K562 (cell line): ENCODE results near the gene CRYZL1. TPM values are rescaled to one million over a fixed set of nuclear protein-coding genes. Genes with fewer than 3 reads are reported as not detected.

Experiments used
- AFF1 ChIP-seq, 2 experiments: fragments of 450-650 bp; IDR thresholded peaks; 2 replicates each; pipeline ENCODE4 v1.6.1; 2018; ENCODE audit warnings: mild to moderate bottlenecking in 2 of 2, low read depth in 1 of 2; ENCODE audit not compliant: partially characterized antibody in 2 of 2
- ARID3A ChIP-seq: IDR thresholded peaks from 2 replicates; pipeline ENCODE4 v1.6.1; 2012; ENCODE audit warnings: low read depth, low read length, improper control_type of control experiment, borderline replicate concordance
- CLOCK ChIP-seq: fragments of 250-450 bp; sonication (Bioruptor Pico); IDR thresholded peaks from 2 replicates; pipeline ENCODE4 v1.4.0; 2020; ENCODE audit warnings: mild to moderate bottlenecking, moderate library complexity, borderline replicate concordance
- MBD2 ChIP-seq: sonication (generic); IDR thresholded peaks from 2 replicates; pipeline ENCODE4 v1.6.1; 2016; ENCODE audit warnings: low read depth, borderline replicate concordance
- PKNOX1 ChIP-seq: fragments of 450-650 bp; IDR thresholded peaks from 2 replicates; pipeline ENCODE4 v1.6.1; 2016
- PREB ChIP-seq: sonication (generic); formaldehyde crosslinking; IDR thresholded peaks from 2 replicates; pipeline ENCODE4 v1.8.1; 2023; ENCODE audit warnings: mild to moderate bottlenecking, missing genetic modification reagents
- RBM22 ChIP-seq: fragments of 200-400 bp; formaldehyde crosslinking; IDR thresholded peaks from 2 replicates; pipeline ENCODE4 v1.6.1; 2018; ENCODE audit warnings: low read length, low read depth; ENCODE audit not compliant: poor library complexity, severe bottlenecking
- RNF219 ChIP-seq: fragments of 250-450 bp; sonication (Bioruptor Pico); IDR thresholded peaks from 2 replicates; pipeline ENCODE4 v1.5.0; 2022; ENCODE audit warnings: mild to moderate bottlenecking
- SMARCA5 ChIP-seq: fragments of 450-650 bp; IDR thresholded peaks from 2 replicates; pipeline ENCODE4 v1.6.1; 2016
- ZBTB8A ChIP-seq: fragments of 450-650 bp; IDR thresholded peaks from 2 replicates; pipeline ENCODE4 v1.6.1; 2018; ENCODE audit warnings: mild to moderate bottlenecking, moderate library complexity; ENCODE audit not compliant: partially characterized antibody
- ZNF408 ChIP-seq: fragments of 250-450 bp; sonication (Bioruptor Pico); IDR thresholded peaks from 2 replicates; pipeline ENCODE4 v1.4.0; 2020; ENCODE audit warnings: low read depth, mild to moderate bottlenecking, moderate library complexity
- polyA plus RNA-seq, 8 experiments: library from polyadenylated mRNA; depleted of rRNA in 4 of 8; stranded (reverse) in 5 of 8; unstranded in 3 of 8; fragments of >200 nt; fragmentation: Nextera tagmentation in 2 of 8; fragmentation: Illumina TruSeq in 1 of 8; extraction: Ambion mirVana in 2 of 8; extraction: Trizol in 1 of 8; gene quantifications; 2 replicates each; pipeline versions ENCODE4 v1.2.1 to v1.2.3, GENCODE V29; 2011 to 2014; ENCODE audit warnings: inconsistent platforms in 1 of 8, missing spikeins in 1 of 8
- total RNA-seq, 7 experiments: library from RNA; depleted of rRNA in 6 of 7; stranded (reverse); fragments of >200 nt in 6 of 7; fragmentation: Illumina TruSeq in 2 of 7; extraction: Trizol in 2 of 7; gene quantifications; 2 replicates each; pipeline versions ENCODE4 v1.2.1 to v1.2.3, GENCODE V29; 2011 to 2021; ENCODE audit warnings: low replicate concordance in 1 of 7

Gene CRYZL1
- total and polyA plus RNA-seq, 9 of the 15 experiments (the other 6 are each of a cell fraction or from before 2014, with no cell fraction given): 19.9 to 98.2 (median 39.2) TPM

- no peak for TF ChIP-seq RNF219 (CRISPR knock-in tag)
- TF ChIP-seq PREB (CRISPR knock-in tag): 0 out of 2 replicates have a peak, but pooled peaks have one; percentile 13
- peak; percentile 36; the same call in 1 of the 2 replicates for TF ChIP-seq MBD2
- TF ChIP-seq CLOCK (CRISPR knock-in tag): no peak
- peak; percentile 73 for TF ChIP-seq RBM22
- 0 out of 2 replicates have a peak, but pooled peaks have one; percentile 28 for TF ChIP-seq PKNOX1
- no peak for TF ChIP-seq ZNF408 (CRISPR knock-in tag)
- peak in 1 of 2 experiments; percentile 13 for TF ChIP-seq AFF1 (IDR thresholded peaks at IDR 0.05; ENCODE audit: low read depth in 1 of 2, partially characterized antibody in 2 of 2)
- TF ChIP-seq SMARCA5: no peak
- TF ChIP-seq ZBTB8A: no peak
- TF ChIP-seq ARID3A: no peak
These were observed 52.8 kb downstream of the CRYZL1 start, which contains the start of gene DONSON (continued) for GRCh38 chr21:33588485-33589335.
